ENCODE data around the gene CD300H. TPM values are rescaled to one million over a fixed set of nuclear protein-coding genes. Genes with fewer than 3 reads are reported as not detected.

The CD300H gene
- total RNA-seq, 1 donor from 2014 or later = not detected

DNA sequence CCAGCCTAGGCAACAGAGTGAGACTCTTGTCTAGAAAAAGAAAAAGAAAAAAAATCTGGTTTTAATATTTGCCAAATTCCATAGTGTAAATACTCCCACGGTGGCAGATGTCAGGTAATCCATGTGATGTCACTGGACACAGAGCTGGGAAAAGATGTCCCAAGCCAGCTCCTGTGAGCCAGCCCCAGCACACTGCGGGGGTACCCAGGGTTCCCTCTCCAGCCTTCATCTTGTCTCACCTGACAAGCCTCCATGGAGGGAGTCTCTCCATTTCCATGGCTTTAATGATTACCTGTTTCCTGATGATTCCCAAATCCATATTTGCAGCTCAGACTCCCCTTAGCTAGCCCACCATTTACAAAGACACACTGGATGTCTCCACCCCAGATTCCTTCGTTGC is 40.6 kb downstream of the CD300H start:
- H3K36me3 ChIP-seq (ENCODE audit: control insufficient read depth, insufficient read depth, low read length) = no peaks in the 10 kb centered on the region
- no peak overlapping the region for H3K4me3 ChIP-seq (ENCODE audit: low read depth, low read length)
- H3K27me3 ChIP-seq (ENCODE audit: control insufficient read depth, insufficient read depth, low read length) = no peaks in the 10 kb centered on the region
- DNase-seq (ENCODE audit: low read depth) = no peak
- TF ChIP-seq, protein P1, sequence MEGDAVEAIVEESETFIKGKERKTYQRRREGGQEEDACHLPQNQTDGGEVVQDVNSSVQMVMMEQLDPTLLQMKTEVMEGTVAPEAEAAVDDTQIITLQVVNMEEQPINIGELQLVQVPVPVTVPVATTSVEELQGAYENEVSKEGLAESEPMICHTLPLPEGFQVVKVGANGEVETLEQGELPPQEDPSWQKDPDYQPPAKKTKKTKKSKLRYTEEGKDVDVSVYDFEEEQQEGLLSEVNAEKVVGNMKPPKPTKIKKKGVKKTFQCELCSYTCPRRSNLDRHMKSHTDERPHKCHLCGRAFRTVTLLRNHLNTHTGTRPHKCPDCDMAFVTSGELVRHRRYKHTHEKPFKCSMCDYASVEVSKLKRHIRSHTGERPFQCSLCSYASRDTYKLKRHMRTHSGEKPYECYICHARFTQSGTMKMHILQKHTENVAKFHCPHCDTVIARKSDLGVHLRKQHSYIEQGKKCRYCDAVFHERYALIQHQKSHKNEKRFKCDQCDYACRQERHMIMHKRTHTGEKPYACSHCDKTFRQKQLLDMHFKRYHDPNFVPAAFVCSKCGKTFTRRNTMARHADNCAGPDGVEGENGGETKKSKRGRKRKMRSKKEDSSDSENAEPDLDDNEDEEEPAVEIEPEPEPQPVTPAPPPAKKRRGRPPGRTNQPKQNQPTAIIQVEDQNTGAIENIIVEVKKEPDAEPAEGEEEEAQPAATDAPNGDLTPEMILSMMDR (IDR thresholded peaks at IDR 0.05; ENCODE audit: insufficient read depth, low read length, poor library complexity, severe bottlenecking) = no peak

DNA sequence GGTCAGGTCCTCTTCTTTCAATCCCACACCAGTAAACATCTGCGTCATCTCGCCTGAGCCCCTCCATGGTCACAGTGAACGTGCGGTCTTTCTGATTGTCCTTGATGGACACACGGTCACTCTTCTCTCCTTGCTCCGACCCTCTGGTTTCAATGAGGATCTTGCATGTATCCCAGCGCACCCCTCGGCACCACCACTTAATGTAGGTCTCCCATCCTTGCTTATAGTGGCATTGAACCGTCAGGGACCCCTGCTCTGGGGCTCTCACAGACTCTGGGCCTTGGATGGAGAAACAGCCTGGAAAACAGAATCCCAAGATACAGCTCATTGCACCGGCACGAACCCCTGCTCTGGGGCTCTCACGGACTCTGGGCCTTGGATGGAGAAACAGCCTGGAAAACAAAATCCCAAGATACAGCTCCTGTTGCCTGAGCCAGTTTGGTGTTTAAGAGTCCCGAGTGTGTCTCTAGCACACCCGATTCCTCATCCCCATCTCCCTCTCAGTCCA is 41.5 kb downstream of the CD300H start:
- H3K4me3 ChIP-seq (ENCODE audit: low read depth, low read length) = no peak overlapping the region
- TF ChIP-seq, protein P1 (IDR thresholded peaks at IDR 0.05; ENCODE audit: insufficient read depth, low read length, poor library complexity, severe bottlenecking) = no peak
- H3K36me3 ChIP-seq (ENCODE audit: control insufficient read depth, insufficient read depth, low read length) = no peaks in the 10 kb centered on the region
- DNase-seq (ENCODE audit: low read depth) = no peak
- no peaks in the 10 kb centered on the region for H3K27me3 ChIP-seq (ENCODE audit: control insufficient read depth, insufficient read depth, low read length)

DNA sequence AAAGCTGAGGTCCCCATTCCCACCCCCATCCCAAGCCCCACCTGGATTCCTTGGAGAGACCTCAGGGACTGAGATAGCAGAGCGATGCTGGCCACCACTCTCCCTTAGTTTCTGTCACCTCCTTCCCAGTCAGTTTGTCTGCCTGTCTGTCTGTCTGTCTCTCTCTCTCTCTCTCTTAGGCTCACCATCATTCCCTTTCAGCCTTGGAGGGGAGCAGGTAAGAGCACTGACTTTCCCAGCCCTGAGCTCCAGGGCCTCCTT is 41.9 kb downstream of the CD300H start:
- no peaks in the 10 kb centered on the region for H3K36me3 ChIP-seq (ENCODE audit: control insufficient read depth, insufficient read depth, low read length)
- no peak overlapping the region for H3K4me3 ChIP-seq (ENCODE audit: low read depth, low read length)
- DNase-seq (ENCODE audit: low read depth) = no peak
- H3K27me3 ChIP-seq (ENCODE audit: control insufficient read depth, insufficient read depth, low read length) = no peaks in the 10 kb centered on the region
- TF ChIP-seq, protein P1 (IDR thresholded peaks at IDR 0.05; ENCODE audit: insufficient read depth, low read length, poor library complexity, severe bottlenecking) = no peak

DNA sequence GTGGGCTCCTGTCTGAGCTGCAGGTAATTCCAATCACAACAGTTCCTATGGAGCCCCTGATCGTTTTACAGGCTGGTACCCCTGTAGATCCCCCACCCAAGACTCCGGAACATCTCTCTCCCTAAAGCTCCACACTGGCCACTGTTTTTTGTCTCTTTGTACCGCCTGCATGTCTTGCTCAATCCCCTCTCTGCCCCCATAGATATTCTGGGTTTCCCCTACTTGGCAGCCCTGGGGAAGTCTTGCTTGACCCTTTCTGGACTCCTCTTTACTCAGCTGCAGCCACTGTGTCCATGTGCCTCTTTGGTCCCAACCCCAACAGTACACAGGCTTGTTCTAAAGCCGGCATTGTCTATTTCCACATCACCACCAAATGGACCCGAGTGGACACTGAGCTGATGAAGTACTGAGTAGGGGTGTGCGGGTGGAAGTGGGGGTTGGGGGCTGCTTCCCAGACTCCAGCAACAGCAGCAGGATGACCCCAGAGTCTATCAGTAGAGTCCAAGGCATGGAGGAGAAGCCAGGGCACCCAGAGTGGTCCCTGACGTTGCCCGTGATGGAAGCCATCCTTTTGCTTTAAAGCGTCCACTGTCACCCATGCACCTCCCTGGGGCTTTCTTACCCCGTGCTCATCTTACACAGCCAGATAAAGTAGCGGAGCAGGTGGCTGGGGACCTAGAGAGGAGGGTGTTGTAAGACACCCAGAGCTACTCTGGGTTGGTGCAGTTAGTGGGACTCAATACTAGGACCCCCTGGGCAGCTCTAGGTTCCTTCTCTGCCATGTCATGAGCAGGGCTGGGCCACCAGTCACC is 42.5 kb downstream of the CD300H start:
- Histone ChIP-seq H3K36me3 (ENCODE audit: control insufficient read depth, insufficient read depth, low read length) (no peaks in the 10 kb centered on the region), H3K27me3 (ENCODE audit: control insufficient read depth, insufficient read depth, low read length) (no peaks in the 10 kb centered on the region), H3K4me3 (ENCODE audit: low read depth, low read length) (no peak overlapping the region)
- DNase-seq (ENCODE audit: low read depth) = no peak
- TF ChIP-seq, protein P1 (IDR thresholded peaks at IDR 0.05; ENCODE audit: insufficient read depth, low read length, poor library complexity, severe bottlenecking) = no peak

DNA sequence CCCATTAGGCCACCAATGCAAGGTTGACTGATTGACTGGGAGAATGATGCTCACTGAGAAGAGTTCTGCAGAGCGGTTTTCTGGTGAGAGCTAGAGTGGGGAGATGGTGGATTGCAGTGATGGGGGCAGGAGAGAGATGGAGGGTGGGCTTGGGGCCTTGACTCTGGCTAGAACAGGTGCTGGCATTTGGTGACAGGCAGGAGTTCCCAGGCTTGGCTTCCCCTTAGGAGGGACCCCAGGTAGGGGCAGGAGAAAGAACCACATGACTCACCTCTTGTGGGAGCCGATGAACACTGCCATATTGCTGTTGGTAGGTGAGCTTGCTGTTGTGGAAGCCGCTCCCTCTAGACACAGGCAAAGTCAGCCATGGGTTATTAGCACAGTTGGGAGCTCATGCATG is 44.0 kb downstream of the CD300H start:
- TF ChIP-seq, protein P1 (IDR thresholded peaks at IDR 0.05; ENCODE audit: insufficient read depth, low read length, poor library complexity, severe bottlenecking) = no peak
- Histone ChIP-seq H3K27me3 (ENCODE audit: control insufficient read depth, insufficient read depth, low read length) (no peaks in the 10 kb centered on the region), H3K4me3 (ENCODE audit: low read depth, low read length) (no peak overlapping the region), H3K36me3 (ENCODE audit: control insufficient read depth, insufficient read depth, low read length) (no peaks in the 10 kb centered on the region)
- DNase-seq (ENCODE audit: low read depth) = no peak
